Adrenal gland (tissue), 5 donors: Measurements from ENCODE around the gene KHDC3L.

ENCODE experiments used
- POLR2A ChIP-seq, 2 donors: fragments of 450-650 bp; IDR thresholded peaks; one replicate each; pipeline ENCODE4 v1.6.1; 2017; ENCODE audit warnings: antibody characterized with exemption in 2 of 2, mild to moderate bottlenecking in 2 of 2, moderate library complexity in 1 of 2
- TF ChIP-seq, protein P1 (sequence below), 6 experiments: fragments of 450-650 bp in 4 of 6; fragments of 200-600 bp in 2 of 6; sonication (generic) in 1 of 6; IDR thresholded peaks; 1 replicate in 5 of 6; 2 replicates in 1 of 6; pipeline versions ENCODE4 v1.5.1 to v1.8.0; 2016 to 2021; ENCODE audit warnings: antibody characterized with exemption in 6 of 6, mild to moderate bottlenecking in 2 of 6, moderate library complexity in 1 of 6
- donor health status: DM: no; HTN: no; CAD: no.

DNA sequence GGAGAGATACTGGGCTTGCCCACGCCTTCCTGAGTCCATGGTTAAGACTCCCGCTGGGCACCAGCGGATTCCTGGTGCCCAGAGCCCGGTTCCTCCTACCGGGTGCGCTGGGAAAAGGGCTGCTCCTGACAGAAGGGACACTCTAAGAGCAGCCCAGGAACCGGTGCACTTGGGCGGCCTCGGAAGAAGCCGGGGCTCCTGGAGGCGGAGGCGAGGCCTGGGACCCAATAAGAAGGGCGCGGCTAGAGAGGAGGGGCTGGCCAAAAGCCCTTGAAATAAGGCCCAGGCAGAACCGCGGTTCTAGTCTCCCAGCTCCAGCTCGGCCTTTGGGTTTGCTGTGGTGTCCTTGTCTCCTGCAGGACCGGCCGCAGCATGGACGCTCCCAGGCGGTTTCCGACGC, at the start of gene KHDC3L:
- TF ChIP-seq, protein P1, sequence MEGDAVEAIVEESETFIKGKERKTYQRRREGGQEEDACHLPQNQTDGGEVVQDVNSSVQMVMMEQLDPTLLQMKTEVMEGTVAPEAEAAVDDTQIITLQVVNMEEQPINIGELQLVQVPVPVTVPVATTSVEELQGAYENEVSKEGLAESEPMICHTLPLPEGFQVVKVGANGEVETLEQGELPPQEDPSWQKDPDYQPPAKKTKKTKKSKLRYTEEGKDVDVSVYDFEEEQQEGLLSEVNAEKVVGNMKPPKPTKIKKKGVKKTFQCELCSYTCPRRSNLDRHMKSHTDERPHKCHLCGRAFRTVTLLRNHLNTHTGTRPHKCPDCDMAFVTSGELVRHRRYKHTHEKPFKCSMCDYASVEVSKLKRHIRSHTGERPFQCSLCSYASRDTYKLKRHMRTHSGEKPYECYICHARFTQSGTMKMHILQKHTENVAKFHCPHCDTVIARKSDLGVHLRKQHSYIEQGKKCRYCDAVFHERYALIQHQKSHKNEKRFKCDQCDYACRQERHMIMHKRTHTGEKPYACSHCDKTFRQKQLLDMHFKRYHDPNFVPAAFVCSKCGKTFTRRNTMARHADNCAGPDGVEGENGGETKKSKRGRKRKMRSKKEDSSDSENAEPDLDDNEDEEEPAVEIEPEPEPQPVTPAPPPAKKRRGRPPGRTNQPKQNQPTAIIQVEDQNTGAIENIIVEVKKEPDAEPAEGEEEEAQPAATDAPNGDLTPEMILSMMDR (IDR thresholded peaks at IDR 0.05): no peak
- no peak for TF ChIP-seq POLR2A (IDR thresholded peaks at IDR 0.05)
